Metanephros (tissue), 2 donors: ENCODE measurements around the gene HPD. TPM values are rescaled to one million over a fixed set of nuclear protein-coding genes. Genes with fewer than 3 reads are reported as not detected.

Experiments used
- small RNA-seq: library from RNA; depleted of rRNA; stranded (forward); fragments of <200 nt; gene quantifications from one replicate; pipeline ENCODE3, GENCODE V24; 2014; ENCODE audit warnings: low replicate concordance
- total RNA-seq: library from RNA; depleted of rRNA; stranded (reverse); fragments of >200 nt; gene quantifications from one replicate; pipeline ENCODE4 v1.2.3, GENCODE V29; 2014

The HPD gene
- total RNA-seq: 0.93 TPM

DNA sequence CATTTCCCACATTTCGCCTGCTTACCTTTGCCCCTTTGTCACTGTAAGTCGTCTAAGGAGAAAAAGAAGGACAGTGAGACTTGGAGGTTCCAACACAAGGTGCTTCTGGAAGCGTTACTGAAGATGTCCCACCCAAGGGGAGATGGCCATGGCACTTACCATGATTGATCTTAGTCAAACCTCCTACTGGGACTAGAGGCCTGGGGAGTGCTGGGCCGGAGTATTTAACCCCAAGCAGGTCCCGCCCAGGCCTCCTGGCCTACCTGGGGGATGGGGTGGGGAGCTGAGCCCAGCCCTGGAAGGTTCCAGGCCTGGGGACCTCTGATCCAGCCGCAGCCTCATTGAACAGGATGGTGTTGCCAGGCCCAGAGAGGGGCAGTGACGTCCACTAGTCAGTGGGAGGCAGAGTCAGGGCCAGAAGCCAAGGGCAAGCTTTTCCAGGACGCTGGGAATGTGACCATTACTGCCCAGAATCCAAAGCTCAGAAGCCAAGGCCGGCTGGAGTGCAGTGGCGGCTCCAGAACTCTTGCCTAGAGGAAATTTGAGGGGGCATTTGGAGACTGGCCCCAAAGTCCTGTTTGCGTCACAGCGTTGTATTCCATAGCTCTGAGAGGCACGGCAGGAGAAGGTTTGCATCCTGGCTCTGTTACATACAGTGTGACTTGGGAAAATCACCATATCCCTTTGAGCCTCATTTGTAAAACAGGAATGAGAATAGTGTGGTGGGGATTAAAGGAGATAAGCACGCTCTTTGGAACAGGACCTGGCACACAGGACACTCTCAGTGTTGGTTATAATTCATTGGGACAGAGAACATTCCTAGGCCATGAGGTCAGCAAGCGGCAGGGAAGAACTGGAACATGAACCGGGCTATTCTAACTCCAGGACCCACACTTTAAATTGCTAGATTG is at the start of gene HPD:
Gene HPD (minus strand): TSS at position 198 of the 911 bp plus-strand sequence. CDS start 36 bp downstream, at position 162.

DNA sequence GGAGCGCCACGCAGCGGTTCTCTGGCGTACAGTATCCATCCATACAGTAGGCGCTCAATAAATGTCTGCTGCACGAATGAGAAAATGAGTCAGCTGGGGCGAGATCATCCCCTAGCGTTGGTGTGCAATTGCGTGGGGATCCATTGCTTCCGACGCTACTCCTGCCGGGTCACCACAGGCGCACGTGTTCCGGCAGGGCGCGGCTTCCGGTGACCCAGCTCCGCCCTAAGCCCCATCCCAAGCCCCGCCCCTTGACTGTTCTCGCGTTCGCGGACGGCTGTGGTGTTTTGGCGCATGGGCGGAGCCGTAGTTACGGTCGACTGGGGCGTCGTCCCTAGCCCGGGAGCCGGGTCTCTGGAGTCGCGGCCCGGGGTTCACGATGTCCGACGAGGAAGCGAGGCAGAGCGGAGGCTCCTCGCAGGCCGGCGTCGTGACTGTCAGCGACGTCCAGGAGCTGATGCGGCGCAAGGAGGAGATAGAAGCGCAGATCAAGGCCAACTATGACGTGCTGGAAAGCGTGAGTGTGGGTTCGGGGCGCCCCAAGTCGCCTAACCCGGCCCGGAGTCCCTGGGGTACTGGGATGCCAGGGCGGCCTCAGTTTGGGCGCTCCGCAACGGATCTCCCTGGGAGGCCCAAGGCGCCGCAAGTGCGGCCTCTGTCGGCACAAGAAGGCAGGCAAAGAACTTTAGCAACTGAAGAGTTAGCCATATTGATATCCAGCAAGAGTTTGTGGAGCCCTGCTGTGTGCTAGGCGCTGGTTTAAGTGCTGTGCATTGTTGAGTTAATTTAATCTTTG is 30.0 kb upstream of the HPD start, which contains the start of gene PSMD9:
Gene PSMD9 (plus strand): TSS at position 313 of the 796 bp plus-strand sequence. CDS start 67 bp downstream, at position 380.

DNA sequence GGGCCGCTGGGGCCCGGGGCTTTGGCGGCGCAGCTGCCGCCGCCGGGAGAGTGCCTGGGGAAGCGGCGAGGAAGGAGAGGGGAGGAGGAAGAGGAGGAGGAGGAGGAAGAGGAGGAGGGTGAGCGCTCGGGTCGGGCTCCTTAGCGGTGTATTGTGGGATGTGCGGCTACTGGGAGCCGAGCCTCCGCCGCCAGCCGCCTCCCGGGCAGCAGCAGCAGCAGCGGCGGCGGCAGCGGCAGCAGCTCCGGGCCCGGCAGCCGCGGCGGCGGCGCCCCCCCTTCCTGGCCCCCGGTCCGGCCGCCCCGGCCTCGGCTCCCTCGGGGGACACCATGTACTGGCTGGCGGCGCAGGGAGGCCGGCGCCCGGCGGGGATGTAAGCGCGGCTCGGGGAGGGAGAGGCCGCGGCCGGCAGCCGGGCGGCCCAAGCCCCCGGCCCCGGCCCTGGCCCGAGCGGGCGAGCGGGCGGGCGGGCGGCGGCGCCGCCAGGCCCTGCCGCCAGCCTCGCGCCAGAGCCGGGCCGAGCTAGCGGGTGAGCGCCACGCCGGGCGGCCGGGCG is 54.7 kb downstream of the HPD start, which contains the start of gene SETD1B:
Gene SETD1B (plus strand): TSS at position 149 of the 556 bp plus-strand sequence. CDS start 729 bp downstream, outside the sequence.

DNA sequence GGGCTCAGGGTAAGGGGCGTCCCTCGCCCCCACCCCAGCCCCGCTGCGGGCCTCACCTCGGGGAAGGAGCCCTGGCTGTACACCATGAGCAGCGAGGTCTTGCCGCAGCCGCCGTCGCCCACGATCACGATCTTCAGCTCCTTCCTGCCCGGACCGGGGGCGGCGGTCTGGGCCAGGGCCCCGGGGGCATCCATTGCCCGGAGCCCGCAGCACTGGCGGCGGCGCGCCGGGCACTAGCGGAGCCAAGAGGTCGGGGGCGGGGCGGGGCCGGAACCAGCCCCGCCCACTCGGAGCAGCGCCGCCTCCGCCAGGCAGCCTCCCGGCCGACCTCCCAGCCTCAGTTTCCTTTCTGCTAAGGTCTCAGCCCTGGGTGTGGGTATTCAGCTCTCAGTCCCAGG is 65.2 kb downstream of the HPD start, which contains the start of gene RHOF:
Gene RHOF (minus strand): TSS at position 249 of the 398 bp plus-strand sequence. CDS start 55 bp downstream, at position 194.

Small RNA genes within 50 kb of the gene (small RNA-seq; reads per million reads assigned to genes)
- gene AC069503.3 (not detected), gene RF00017 (not detected), gene RNU7-170P (not detected)

Other genes starting within 250 kb of the HPD start
- gene ORAI1, start 232.3 kb downstream of the HPD start, total RNA-seq: 21.0 TPM
- gene MORN3, start 189.2 kb downstream of the HPD start, total RNA-seq: 0.70 TPM
- 14.3 TPM for gene TMEM120B, start 146.1 kb downstream of the HPD start, total RNA-seq
- 13.8 TPM for gene RHOF, start 65.2 kb downstream of the HPD start, total RNA-seq
- gene SETD1B, start 54.9 kb downstream of the HPD start, total RNA-seq: 12.6 TPM
- gene PSMD9, start 29.9 kb upstream of the HPD start, total RNA-seq: 59.6 TPM
- gene CFAP251, start 59.7 kb upstream of the HPD start, total RNA-seq: 11.2 TPM
- 32.7 TPM for gene BCL7A, start 163.0 kb upstream of the HPD start, total RNA-seq
- gene MLXIP, start 219.9 kb upstream of the HPD start, total RNA-seq: 34.2 TPM